Ishikawa (cell line): Measurements from ENCODE around the gene CTAGE9.

Source experiments
- CEBPB ChIP-seq: IDR thresholded peaks from 2 replicates; pipeline ENCODE4 v1.6.1; 2012
- CREB1 ChIP-seq: IDR thresholded peaks from 2 replicates; pipeline ENCODE4 v1.6.1; 2012; ENCODE audit warnings: low read depth
- EGR1 ChIP-seq: IDR thresholded peaks from 2 replicates; pipeline ENCODE4 v1.6.1; 2012
- EP300 ChIP-seq: IDR thresholded peaks from 2 replicates; pipeline ENCODE4 v1.6.1; 2012; ENCODE audit warnings: borderline replicate concordance
- FOXM1 ChIP-seq: IDR thresholded peaks from 2 replicates; pipeline ENCODE4 v1.6.1; 2012; ENCODE audit warnings: low read depth, borderline replicate concordance
- NFIC ChIP-seq: IDR thresholded peaks from 2 replicates; pipeline ENCODE4 v1.6.1; 2012
- RAD21 ChIP-seq: IDR thresholded peaks from 2 replicates; pipeline ENCODE4 v1.6.1; 2012; ENCODE audit warnings: low read depth
- TAF1 ChIP-seq: IDR thresholded peaks from 2 replicates; pipeline ENCODE4 v1.6.1; 2012; ENCODE audit warnings: low read depth, mild to moderate bottlenecking
- TCF12 ChIP-seq: IDR thresholded peaks from 2 replicates; pipeline ENCODE4 v1.6.1; 2012; ENCODE audit warnings: low read depth
- TEAD4 ChIP-seq: IDR thresholded peaks from 2 replicates; pipeline ENCODE4 v1.6.1; 2012
- USF1 ChIP-seq: IDR thresholded peaks from 2 replicates; pipeline ENCODE4 v1.6.1; 2012
- YY1 ChIP-seq: IDR thresholded peaks from 2 replicates; pipeline ENCODE4 v1.6.1; 2012; ENCODE audit warnings: low read depth
- ZBTB7A ChIP-seq: IDR thresholded peaks from 2 replicates; pipeline ENCODE4 v1.6.1; 2012; ENCODE audit warnings: low read depth
- TF ChIP-seq, protein P1 (sequence below): IDR thresholded peaks from 2 replicates; pipeline ENCODE4 v1.6.1; 2012; ENCODE audit warnings: low read depth, mild to moderate bottlenecking
- TF ChIP-seq, protein P2 (sequence below): IDR thresholded peaks from 2 replicates; pipeline ENCODE4 v1.6.1; 2012

Gene CTAGE9

DNA sequence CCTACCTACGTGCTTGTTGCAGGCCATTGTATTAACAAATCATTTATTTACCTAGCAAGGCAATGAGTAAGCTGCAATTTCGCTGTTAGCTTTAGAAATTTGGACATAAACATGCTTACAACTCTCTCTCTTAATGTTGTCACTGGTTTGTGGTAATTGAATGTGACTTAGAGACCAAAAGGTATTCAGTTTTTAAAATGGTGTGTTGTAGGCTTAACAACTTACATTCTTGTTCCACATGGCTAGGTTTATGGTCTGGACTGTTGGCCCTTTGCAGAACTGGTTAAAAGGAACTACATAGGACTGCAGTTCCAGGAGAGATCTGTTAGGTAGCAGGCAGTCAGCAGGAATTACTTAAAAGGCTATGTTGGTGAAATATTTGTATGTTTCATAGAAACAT is 10.3 kb upstream of the CTAGE9 start:
- TF ChIP-seq ZBTB7A (no peak), EP300 (no peak), TCF12 (no peak), FOXM1 (no peak), TEAD4 (peak; percentile 77), CREB1 (no peak), YY1 (peak; percentile 40; the same call in 1 of the 2 replicates), CEBPB (no peak), EGR1 (no peak), NFIC (no peak)
- TF ChIP-seq, protein P1, sequence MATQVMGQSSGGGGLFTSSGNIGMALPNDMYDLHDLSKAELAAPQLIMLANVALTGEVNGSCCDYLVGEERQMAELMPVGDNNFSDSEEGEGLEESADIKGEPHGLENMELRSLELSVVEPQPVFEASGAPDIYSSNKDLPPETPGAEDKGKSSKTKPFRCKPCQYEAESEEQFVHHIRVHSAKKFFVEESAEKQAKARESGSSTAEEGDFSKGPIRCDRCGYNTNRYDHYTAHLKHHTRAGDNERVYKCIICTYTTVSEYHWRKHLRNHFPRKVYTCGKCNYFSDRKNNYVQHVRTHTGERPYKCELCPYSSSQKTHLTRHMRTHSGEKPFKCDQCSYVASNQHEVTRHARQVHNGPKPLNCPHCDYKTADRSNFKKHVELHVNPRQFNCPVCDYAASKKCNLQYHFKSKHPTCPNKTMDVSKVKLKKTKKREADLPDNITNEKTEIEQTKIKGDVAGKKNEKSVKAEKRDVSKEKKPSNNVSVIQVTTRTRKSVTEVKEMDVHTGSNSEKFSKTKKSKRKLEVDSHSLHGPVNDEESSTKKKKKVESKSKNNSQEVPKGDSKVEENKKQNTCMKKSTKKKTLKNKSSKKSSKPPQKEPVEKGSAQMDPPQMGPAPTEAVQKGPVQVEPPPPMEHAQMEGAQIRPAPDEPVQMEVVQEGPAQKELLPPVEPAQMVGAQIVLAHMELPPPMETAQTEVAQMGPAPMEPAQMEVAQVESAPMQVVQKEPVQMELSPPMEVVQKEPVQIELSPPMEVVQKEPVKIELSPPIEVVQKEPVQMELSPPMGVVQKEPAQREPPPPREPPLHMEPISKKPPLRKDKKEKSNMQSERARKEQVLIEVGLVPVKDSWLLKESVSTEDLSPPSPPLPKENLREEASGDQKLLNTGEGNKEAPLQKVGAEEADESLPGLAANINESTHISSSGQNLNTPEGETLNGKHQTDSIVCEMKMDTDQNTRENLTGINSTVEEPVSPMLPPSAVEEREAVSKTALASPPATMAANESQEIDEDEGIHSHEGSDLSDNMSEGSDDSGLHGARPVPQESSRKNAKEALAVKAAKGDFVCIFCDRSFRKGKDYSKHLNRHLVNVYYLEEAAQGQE = no peak

GRCh38 chr6:131717836-131718542 is 7.2 kb upstream of the CTAGE9 start:
- TF ChIP-seq CEBPB (no peak), EP300 (no peak), NFIC (no peak), TCF12 (no peak), FOXM1 (no peak)
- TF ChIP-seq, protein P2, sequence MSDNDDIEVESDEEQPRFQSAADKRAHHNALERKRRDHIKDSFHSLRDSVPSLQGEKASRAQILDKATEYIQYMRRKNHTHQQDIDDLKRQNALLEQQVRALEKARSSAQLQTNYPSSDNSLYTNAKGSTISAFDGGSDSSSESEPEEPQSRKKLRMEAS = no peak

- TF ChIP-seq FOXM1 (no peak), NFIC (no peak), RAD21 (no peak), USF1 (no peak)
These were observed 13.9 kb downstream of the CTAGE9 start for GRCh38 chr6:131696956-131697355.

- TF ChIP-seq NFIC (no peak), YY1 (no peak), RAD21 (peak; percentile 95), EGR1 (no peak)
These were observed 15.9 kb downstream of the CTAGE9 start for GRCh38 chr6:131694832-131695426.

- TF ChIP-seq USF1 (no peak), NFIC (no peak), TAF1 (no peak), RAD21 (no peak), FOXM1 (no peak), EGR1 (no peak), CEBPB (no peak), YY1 (no peak), ZBTB7A (no peak)
- TF ChIP-seq, protein P1 = no peak
- TF ChIP-seq, protein P2 = no peak
These were observed 17.4 kb downstream of the CTAGE9 start for GRCh38 chr6:131693384-131693783.

DNA sequence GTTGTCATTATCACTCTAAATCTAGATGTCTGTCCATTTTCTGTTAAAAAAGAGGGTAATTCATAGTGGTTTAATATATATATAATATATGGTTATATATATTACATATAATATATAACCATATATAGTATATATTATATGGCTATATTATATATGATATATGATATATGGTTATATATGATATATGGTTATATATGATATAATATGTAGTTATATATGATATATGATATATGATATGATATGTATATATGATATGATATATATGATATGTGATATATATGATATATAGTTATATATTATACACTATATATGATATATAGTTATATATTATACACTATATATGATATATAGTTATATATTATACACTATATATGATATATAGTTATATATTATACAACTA is 18.2 kb downstream of the CTAGE9 start:
- TF ChIP-seq TCF12 (no peak), USF1 (no peak)
